HG03103 (cell line): ENCODE results near the gene PROX2.

Source experiments
- ATAC-seq: cut with Tn5 transposase; IDR thresholded peaks from one replicate; pipeline ENCODE4 v1.9.1; 2021; ENCODE audit warnings: low read depth; ENCODE audit not compliant: unreplicated experiment

PROX2 gene

GRCh38 chr14:74881431-74882102 is 5.6 kb upstream of the PROX2 start, which contains the start of gene DLST:
Gene DLST, plus strand, starts transcription at chr14:74881916. Its CDS starts 38 bp downstream, at chr14:74881954.
- ATAC-seq = peak; percentile 83

DNA sequence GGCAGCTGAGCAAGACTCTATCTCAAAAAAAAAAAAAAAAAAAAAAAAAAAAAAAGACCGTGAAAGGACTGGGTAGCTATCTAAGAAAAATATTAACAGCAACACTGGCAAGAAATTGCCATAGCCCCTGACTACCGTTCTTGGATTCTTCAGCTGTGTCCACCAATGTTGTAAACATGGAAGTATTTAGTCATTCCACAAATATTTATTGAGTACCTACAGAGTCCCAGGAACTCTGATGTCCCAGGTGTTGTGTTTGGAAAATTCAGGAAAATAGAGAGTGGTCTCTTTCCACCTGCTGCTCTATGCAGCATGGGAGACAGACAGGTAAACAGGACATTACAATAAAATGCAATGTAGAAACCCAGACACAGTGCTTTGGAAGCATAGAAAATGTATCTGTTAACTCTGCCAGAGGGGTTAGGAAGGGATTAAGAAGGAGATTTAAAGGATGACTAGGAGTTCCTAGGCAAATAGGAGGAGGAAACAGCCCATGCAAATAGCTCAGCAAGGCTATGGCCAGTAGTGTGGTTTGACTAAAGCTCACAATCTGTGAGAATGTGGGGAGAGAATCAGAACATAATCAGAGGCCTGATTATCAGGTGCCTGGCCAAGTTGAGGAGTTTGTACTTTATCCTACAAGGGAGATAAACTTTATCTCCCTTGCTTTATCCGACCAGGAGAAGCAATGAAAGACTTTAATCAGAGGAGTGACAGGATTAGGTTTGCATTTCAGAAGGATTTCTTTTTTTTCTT is 3.7 kb upstream of the PROX2 start:
- no peak for ATAC-seq

GRCh38 chr14:74875204-74875603 is 741 bp downstream of the PROX2 start:
- ATAC-seq = no peak

DNA sequence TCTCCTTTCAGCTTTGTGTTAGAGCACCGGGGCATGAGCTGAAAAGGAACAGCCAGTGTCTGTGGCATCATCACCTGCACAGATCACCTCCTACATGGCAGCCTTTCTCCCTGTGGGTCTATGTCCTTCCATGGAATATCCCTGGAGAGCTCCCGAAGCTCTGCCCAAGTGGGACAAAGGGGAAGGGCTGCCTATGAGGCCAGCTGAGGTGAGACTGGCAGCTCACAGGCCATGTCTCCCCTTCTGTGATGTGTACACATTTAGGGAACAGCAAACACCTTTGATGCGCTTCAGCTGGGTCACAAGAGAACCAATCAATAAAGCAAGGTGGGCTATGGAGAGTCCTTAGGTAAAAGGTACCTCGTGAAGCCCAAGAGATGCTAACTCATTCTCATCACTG is 4.1 kb downstream of the PROX2 start:
- no peak for ATAC-seq

DNA sequence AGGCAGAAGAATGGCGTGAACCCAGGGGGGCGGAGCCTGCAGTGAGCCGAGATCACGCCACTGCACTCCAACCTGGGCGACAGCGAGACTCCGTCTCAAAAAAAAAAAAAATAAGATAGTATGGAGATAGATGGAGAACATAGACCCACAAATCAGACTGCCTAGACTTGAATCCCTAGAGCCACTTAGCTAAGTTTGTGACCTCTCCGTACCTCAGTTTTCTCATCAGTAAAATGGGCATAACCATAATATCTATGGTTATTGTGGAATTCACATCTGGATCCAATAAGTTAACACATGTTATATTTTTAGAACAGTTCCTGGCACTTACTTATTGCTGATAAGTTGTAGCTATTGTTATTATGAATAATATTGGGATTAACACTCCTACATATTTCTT is 7.2 kb downstream of the PROX2 start:
- ATAC-seq = no peak

DNA sequence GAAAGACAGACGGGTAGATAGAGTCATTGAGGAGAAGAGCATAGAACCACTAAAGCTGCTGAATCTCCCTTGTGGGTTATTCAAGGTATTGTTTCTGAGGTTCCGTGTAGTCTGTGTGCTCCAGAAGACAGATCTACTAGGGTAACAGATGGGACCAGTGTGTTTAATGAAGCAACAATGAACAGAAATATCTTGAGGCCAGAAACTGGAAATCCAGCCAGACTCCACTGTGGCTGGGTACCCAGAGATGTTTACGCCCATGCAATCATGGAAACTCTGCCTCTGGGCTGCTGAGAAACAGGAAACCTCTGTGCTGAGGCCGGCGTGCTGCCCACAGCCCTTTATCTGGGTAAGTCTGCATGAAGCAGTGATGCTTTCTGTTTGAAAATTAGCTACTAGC is 8.3 kb downstream of the PROX2 start:
- ATAC-seq = no peak

DNA sequence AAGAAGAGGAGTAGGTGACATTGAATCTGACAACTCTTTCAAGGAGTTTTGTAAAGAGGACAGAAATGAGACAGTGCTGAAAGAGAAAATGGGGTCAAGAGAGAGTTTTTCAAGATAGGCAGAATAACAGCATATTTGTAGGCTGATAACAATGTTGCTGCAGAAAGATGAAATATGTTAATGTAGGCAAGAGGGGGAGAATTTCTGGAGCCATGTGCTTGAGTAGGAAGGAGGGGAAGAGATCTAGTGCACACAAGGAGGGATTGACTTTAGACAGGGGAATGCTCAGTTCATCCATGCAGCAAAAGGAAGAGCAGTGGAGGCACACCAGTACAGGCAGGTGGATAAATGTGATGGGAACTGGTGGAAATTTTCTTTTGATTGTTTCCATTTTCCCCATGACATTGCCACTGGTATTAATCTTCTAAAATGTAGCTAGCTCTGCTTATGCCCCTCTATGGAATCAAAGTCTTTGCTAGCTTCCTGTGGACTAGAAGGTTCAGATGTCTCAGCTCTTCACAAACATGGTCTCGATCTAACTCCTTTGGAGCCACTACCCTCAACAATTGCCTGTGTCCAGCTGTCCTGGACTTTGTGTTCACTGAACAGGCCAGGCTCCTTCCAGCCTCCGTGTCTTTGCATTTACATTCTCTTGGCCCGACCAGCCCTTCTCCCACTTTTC is 9.1 kb downstream of the PROX2 start:
- no peak for ATAC-seq

DNA sequence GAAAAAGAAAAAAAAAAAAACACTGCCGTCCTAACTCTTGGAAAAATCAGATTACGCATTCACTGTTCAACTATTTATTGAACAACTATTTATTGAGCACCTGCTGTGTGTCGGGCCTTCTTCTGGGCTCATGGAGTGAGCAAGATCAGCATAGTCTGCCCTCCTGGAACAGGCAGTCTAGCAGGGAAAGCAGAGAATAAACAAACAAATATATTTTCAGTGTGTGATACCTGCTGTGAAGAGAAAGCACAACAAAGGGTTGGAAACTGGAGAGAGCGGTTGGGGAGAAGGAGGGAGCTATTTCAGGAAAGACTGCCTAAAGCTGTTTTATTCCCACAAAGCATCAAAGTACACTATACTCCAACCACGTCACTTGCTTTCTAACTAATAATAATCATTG is 10.8 kb downstream of the PROX2 start:
- no peak for ATAC-seq

- no peak for ATAC-seq
These were observed 11.7 kb downstream of the PROX2 start for GRCh38 chr14:74864198-74864597.

- no peak for ATAC-seq
These were observed 12.7 kb downstream of the PROX2 start for GRCh38 chr14:74863274-74863673.

DNA sequence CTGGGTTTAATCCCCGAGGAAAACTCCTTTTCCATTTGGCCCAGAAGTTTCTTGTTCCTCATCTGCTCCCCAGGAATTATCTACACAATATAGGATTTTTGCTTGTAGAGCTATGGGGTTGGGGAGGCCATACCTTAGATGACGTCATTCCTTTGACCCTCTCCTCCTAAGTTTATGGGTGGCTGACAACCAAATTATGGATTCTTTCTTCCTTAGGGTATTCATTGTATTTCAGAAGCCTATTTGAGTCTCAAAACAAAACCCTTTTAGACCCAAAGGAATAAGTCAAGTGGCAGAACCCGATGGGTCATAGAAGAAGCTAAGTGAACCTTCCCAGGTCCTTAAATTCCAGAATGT is 14.2 kb downstream of the PROX2 start:
- ATAC-seq = no peak

DNA sequence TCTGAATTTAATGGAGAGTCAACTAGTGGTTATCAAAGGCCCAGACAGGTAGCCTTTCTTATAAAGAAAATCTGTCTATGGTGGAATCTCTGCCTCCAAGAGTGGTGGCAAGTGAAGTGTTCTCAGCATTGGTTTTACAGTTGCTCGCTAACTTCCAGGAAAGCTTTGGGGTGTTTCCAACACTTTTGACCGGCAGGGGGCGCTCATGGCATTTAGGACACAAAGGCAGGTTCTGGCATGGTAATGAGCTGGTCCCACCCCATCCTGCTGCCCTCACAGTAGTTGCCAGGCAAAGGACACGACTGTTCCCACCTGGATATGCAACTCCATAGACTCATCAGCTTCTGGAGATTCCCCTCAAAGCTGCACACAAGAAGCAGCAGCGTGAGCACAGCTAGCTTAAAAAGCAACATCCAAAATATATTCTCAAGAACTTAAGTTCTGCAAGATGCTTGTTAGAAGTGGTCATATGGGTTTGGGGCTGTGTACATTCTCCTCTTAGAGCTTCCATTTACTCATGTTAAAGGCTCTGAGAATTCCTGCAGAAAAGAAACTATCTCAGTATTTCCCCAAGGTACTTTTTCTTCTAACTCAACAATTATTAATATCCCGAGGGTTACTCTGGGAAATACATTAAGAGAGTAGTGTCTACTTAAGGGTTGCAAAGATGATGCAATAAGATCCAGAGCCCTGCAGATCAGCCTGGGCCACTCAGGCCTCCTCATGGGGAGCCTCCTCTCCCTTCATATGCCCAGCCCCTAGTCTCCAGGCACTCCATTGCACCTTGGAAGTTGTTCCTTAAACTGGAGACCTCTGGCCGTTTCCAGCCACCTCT is 14.8 kb downstream of the PROX2 start:
- ATAC-seq = no peak

GRCh38 chr14:74859757-74860552 is 16.0 kb downstream of the PROX2 start:
- ATAC-seq = no peak

GRCh38 chr14:74858022-74858421 is 17.9 kb downstream of the PROX2 start:
- ATAC-seq = no peak

DNA sequence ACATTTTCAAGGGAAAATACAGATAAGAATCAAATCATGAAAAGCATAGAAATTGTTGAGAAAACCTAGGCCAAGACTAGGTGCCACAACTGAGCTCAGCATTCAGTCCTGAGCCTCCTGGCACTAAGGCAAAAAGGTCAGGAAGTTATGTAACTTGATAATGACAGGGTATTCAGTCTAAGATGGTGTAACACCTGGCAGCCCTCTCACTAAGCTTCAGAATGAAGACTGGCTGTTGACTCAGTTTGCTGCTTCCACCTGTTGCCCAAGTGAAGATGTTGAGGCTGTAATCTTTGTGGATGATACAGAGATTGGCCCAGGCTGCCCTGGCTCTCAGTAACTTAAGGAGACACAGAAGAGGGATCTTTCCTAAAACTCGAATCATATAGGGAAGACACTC is 19.6 kb downstream of the PROX2 start:
- ATAC-seq = no peak

GRCh38 chr14:74855945-74856344 is 20.0 kb downstream of the PROX2 start:
- no peak for ATAC-seq

DNA sequence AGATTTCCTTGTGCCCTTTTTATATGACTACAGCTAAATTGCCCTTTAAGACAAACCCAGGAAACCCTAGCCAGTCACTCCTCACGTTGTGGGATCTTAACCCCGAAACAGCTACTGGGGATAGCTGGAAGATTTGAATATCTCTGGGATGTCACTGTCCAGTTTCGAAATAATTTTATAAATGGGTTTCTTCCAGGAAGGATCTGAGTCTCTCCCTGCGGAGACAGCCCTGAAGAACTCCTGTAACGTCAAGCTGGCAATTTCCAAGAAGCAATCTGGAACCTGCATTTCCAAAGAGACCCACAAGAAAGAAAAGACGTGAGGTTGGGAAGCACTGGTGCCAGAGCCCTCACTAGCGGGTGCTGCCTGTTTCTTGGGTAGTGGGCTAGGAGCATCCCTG is 20.9 kb downstream of the PROX2 start:
- ATAC-seq = no peak

DNA sequence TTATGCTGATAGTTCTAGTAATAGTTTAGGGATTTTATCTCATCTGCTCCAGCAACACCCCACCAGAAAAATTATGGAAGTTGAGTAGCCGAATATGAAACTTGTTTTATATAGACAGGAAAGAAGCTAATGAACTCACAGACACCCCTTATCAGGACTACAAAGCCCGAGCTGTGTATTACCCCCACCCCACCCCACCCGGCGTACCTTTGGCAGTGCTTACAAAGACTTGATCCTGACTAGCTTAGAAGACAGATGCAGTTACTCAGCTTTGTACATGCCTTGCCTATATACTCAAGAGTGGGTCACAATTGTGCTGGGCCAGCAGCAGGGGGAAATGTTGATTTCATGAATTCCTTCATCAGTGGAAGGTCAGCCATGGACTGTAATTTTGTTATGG is 22.4 kb downstream of the PROX2 start:
- no peak for ATAC-seq

- no peak for ATAC-seq
These were observed 22.9 kb downstream of the PROX2 start for GRCh38 chr14:74852922-74853530.

DNA sequence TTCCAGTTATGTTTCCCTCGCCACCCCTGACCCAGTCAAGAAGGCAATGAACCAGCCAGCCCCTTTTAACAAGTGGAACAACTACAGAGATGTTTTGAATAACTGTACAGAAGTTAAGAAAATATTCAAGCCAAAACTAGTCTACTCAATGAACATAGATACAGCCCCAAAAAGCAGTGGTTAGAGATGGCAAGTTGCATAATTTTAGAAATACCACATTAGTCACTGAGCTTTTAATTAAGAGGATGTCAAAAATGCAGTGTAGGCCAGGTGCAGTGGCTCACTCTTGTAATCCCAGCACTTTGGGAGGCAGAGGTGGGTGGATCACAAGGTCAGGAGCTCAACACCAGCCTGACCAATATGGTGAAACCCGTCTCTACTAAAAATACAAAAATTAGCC is 27.2 kb downstream of the PROX2 start:
- no peak for ATAC-seq
